HG03469 (cell line): Measurements from ENCODE around the gene ALDH1A3.

Experiments used
- ATAC-seq: cut with Tn5 transposase; IDR thresholded peaks from one replicate; pipeline ENCODE4 v1.9.1; 2021; ENCODE audit warnings: mild to moderate bottlenecking, moderate library complexity, moderate number of reproducible peaks; ENCODE audit not compliant: unreplicated experiment

ALDH1A3 gene

DNA sequence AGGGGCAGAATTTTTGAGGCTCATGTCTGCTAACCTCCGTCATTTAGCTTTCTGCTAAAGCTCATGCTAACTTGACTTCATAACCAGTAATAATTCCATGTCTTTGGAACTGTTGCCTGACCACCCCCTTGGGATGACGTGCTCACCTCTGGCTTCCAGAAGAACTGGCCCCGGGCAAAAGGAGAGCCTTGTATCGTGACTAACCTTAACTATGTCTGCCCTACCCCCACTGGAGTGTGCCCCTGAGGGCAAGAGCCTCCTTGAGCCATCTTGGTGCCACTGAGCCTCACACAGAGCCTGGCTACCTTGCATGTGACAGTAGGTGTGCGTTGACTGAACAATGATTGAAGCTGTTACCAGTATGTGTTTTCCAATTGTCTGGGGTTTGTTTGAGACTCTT lies 44.3 kb downstream of the ALDH1A3 start:
- ATAC-seq, result no peak

DNA sequence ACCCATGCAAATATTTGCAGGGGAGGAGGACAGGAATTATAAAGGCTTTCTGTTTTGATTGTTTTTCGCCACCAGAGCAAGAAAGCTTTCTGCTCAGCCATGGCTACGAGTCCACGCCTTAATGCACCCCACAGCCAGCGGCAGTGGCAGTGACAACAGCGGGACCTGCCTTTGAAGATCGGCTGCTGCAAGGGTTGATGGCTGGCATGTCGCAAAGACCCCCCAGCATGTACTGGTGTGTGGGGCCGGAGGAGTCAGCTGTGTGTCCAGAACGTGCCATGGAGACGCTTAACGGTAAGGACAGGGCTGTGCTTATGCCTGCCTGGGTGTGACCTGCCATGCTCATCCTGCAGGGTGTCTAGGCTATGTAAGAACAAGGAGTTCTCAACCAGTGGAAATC lies 44.8 kb downstream of the ALDH1A3 start:
- ATAC-seq, result no peak

DNA sequence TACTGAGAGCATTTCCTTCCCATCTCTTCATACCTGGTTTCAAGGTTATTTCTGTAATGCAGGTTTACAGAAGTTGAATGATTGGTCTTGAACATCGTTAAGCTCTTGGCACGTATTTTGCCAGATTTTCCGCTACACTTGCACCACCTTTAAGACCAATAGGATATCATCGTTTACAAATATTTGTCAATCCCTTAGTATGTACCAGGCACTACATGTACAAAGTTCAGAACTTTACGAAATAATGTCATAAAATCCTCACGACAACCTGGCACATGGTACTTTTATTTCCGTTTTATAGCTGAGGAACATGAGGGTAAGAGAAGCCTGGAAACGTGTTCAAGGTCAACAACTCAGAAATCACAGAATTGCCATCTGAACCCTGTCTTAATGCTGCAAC lies 45.8 kb downstream of the ALDH1A3 start:
- no peak for ATAC-seq

DNA sequence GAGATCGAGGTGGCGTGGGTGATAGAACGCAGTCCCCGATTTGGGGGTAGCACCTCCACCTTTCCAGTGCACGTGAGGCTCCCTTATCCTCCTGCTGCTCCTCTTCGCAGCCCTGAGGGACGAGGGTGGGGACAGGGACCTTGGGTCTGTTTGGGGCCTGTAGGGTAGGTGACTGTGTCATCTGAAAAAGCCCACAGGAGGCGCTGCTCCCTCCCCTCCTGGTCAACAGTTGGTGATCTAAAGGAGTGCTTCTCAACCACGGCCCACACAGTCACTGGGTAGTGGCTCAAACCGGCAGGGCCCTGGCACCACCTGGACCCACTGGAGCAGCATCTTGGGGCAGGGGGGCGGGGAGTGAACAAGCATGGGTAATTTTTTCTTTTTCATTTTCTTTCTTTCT lies 46.6 kb downstream of the ALDH1A3 start:
- ATAC-seq, result no peak

DNA sequence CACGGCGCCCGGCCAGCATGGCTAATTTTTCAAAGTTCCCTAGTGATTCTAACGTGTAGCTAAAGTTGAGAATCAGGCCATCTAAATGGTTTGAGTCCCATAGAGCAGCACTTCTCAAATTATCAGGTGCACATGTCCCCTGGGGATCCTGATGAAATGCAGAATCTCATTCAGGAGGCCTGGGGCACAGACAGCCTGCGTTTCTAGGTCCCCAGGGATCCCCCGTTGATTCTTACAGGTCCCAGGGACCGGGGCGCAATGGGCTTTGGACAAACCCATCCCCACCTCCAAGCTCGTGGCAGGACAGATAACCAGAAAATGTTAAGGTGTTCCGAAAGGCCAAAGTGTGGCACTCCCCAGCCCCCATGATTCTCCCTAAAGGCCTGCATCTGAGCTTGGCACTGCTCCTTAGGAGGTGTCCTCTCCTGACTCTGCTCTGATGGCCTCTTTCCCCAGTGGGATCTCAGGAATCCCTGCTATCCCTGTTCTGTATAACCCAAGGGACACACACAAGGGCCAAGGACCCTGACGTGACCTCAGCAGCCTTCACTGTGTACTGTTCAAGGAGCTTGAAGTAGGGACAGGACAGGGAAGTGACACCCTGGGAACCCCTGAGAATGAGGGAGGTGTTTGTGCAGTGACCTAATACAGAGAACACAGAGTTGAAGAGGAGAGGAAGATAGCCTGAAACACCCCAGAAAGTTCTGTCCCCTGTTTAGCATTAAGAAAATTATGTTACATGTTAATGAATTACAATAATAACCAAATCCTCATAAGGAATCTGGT lies 47.5 kb downstream of the ALDH1A3 start:
- ATAC-seq, result no peak

DNA sequence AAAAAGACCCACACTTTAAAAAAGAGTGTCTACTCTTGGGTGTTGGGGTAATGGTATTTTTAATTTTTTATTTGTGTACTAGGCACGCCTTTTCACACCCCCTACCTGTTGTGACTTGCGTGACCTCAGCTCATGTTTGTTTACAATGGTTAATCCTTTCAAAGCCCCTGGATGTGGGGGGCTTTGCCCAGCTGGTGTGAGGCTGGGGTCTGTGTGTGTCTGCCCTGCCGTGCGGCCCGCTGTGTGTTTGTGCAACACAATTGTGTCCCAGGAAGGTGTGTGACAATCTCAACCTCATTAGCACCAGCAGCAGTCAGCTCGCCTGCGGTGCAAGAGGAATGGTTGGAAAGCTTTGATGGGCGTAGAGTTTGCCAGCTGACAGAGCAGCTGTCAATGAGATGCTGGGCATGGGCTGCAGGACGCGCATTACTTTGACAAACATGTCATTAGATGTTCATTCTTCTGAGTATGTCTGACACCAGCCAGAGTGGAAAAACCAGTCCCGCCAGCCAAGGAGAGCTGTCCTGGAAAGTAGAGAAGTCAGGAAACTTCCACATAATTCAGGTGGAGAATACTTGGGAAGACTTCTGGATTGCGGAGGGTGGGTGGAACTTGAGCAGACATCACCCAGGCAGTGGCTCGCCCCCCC lies 49.1 kb downstream of the ALDH1A3 start:
- no peak for ATAC-seq

DNA sequence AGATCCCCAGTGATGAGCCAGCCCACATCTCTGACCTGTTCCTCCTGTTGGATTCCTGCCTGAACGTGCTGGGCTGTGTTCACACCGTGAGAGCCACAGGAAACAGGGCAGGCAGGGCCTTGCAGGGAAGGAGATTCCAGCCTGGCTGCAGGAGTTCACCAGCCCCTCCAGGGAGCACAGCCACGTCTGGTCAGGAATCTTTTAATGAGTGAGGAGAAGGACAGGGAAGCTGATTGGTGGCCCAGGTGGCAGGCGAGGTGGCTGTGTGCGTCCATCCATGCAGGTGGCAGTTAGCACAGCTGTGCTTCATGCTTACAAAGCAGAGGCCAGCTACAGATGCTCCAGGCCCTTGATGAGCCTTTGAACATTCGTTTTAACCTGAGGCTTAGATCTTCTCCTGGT lies 50.0 kb downstream of the ALDH1A3 start:
- no peak for ATAC-seq

DNA sequence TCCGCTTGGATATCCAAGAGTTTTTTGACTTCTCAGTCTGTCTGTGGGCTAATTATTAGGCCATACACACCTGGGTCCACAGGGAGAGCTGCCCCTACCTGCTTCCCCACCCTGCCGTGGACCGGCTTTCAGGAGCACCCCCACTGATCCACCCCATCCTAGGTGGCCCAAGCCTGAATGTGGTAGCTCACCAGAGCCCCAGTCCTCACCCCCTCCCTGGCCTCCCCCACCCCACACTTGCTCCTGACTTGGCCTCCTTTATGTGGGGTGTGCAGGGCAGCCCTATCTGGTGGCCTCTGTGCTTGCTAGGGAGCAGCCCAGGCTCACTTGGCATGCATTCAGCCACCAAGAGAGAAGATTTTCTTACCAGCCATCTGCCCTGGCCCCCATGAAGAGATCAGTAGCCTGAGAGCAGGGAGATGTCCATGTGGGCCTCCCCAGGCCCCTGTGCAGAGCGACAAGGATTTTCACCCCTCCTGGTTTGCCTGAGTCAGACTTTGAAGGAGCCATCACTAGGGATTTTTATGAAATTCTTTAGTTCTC lies 50.7 kb downstream of the ALDH1A3 start:
- ATAC-seq, result no peak

DNA sequence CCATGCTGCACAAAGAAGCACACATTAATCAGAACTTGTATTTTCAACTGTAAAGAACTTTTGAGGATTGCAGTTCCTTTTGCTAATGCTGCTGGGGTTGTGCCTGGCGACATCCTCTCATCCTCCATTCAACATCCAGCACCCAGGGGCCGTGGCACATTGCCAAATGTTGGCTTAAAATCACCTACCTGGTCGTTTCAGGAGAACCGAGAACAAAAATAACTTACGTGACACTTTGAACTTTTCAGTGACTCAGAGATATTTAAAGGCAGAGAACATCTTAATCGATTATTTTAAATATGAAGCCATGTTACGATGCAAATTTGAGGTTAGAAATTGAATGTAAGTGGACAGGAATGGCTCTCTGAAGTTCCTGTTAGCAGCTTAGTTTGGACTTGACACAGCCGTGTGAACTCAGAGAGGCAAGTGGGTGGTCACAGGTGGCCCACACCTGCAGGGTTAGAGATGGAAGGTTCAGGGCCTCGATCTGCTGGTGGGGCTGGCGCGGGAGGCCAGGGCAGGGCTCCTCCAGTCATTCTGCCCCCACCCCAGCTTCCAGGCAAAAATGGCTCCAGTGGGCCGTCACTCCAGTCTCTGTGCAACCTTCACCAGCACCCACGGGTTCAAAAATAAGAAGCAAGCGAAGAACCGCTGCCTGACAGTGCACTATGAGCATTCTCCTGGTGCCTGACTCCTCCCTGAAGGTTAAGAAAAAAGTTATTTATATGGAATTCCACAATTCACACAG lies 51.7 kb downstream of the ALDH1A3 start:
- no peak for ATAC-seq

DNA sequence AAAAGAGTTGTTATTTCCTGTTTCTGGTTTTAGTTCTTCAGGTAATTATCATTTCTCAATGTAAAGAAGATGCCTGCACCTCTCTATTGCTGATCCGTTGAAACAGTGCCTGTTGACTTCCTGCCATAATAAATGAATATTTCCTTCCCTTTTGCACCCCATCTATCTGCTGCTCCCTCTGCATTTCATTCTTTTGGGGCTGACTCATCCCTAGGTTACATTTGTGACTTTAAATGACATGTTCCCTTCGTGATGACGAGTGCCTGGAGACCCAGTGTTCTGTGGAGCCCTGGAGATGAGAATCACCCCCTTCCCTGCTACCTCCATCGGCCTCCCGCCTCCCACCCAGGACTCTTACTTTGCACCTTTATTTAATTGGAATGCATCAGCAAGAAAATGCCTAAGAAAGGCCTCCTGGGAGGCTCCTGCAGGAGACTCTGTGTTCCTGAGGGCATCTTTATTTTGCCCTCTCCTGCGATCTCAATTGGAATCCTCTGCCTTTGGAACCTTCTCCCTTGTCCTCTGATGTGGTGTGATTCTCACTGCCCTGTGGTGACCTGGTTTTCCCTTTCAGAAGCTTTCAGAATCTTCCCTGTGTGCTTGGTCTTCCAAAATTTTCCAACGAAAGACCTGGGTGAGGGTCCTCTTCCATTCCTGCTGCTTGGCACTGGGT lies 53.2 kb downstream of the ALDH1A3 start:
- ATAC-seq, result no peak

DNA sequence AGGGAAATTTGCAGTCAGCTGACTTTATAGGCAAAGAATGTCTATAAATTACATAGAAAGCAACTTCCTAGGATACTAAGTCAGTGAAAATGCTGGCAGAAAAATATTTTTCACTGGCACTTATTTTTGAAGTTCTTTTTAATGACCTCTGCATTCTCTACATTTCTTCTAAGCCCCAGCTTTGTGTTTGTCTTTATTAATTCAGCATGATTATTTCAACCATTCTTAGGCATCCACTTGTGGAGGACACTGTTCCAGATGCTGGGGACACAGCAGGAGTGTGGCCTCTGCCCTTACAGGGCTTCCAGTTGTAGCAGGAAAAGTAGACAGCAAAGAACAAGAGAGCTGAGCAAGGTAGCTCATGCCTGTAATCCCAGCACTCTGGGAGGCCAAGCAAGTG lies 54.5 kb downstream of the ALDH1A3 start:
- no peak for ATAC-seq

DNA sequence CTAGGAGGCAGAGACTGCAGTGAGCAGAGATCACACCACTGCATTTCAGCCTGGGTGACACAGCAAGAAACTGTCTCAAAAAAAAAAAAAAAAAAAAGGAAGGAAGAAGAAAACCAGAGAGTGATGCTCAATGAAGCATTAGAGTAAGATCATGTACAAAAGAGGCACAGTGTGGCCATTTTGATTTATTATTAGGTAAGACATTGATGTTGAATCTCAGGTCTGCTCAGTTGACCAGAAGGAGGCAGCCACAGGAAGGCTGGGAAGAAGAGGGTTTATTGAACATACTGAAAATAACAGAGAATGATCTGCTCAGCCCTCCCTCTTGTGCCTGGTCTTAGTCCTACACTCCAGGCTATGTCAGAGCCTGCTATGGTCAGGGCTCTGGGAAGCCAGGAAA lies 55.1 kb downstream of the ALDH1A3 start:
- no peak for ATAC-seq

DNA sequence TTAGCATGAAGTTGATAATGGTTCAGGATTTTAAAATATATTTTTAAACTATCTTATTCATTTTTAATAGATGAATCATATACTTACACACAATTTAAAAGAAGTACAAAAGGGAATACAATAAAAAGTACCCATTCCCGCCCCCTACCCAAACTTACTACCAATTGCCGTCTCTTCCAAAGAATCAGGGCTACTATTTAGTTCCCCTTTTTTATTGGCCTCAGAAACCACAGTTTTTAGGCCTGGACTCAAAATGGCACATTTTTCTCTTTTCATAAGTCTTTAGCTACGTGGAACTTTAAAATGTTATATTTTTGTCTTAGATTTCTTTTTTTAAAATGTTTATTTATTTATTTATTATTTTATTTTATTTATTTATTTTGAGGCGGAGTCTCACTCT lies 57.5 kb downstream of the ALDH1A3 start:
- ATAC-seq, result no peak

DNA sequence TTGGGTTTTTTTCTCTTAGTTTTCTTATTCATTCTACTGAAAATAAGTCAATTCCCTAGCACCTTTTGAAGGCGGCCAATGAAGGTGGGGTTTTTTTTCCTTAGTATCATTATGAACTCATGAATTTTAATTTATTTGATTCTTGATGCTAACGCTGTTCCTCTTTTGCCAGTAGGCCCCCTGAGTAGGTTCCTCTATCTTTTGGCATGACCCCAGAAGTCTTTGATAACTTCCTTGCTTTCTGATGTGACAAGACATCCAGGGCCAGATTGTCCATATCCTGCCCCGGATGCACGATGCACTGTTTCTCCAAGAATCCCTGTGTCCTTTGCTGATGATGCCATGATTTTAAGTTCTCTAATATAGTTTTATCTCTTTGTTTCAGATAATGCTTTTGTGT lies 60.2 kb downstream of the ALDH1A3 start:
- no peak for ATAC-seq

DNA sequence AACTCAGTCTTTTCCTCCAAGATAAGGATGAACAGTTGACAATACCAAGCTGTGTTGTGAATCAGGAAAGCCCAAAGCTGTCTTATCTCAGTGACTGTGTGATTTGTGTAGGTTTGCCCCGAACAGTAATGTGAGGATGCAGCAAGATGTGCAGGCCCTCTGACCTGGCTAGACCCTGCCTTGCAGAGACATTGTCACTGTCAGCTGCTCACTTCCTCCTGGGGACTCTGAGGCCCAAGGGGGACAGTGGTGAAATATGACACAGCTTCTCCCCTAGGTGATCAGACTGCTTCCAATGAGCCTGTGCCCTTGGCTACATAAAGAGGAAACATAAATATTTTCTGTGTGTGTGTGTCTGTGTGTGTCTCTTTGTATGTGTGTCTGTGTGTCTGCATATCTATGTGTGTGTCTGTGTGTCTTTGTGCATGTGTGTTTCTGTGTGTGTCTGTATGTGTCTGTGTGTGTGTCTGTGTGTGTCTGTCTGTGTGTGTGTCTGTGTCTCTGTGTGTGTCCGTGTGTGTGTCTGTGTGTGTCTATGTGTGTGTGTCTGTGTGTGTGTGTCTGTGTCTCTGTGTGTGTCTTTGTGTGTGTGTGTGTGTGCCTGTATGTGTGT lies 61.2 kb downstream of the ALDH1A3 start:
- ATAC-seq, result peak; percentile 46

DNA sequence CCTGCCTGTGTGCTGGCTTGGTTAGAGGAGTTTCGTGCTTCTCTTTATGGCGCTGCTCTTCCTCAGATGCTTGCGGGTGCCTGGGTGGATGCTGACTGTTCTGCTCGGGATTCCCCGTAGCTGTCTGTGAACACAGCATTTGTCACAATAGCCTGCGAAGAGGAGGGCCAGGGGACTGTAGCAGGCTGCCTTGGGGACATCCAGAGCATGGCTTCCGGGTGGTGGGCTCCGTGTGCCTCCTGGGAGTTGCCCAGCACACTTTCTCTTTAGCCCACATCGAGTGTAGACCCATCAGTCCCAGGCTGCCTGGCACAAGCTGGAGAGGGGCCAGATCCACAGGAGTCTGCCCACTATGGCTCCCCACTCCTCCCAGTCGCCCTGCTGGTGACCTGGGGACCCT lies 61.9 kb downstream of the ALDH1A3 start:
- ATAC-seq, result peak; percentile 40

DNA sequence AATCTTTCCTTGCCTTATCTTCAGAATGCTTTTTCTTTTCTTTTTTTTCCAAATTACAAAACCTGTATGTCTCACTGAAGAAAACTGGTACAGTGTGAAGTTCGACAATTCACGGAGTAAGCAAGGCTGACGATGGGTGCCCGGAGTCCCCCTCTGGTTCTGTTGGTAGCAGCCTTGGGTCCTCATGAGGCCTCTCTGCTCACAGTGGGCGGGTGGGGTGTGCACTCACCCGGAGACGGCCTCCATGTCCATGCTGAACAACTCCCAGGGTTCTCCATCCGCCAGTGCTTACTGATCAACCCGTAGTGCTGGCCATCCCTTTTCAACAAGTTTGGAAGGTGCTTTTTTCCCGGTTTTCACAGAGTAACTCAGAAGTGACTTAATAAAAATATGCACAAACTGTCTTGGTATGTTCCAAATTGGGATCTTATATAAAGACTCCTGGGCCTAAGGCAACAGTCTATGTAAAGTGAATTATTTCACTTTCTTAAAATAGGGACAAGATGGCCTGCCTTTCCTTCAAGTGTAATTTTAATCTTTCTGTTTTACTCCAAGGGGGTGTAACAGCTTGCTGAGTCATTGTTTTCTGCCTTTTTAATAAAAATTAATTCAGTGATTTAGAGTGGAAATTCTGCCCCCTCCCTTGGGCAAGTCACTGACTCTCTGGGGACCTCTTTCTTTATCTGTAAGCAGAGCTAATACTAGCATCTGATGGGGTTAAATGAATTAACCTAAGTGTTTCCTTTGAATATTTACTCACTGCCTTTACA lies 63.2 kb downstream of the ALDH1A3 start:
- ATAC-seq, result no peak

DNA sequence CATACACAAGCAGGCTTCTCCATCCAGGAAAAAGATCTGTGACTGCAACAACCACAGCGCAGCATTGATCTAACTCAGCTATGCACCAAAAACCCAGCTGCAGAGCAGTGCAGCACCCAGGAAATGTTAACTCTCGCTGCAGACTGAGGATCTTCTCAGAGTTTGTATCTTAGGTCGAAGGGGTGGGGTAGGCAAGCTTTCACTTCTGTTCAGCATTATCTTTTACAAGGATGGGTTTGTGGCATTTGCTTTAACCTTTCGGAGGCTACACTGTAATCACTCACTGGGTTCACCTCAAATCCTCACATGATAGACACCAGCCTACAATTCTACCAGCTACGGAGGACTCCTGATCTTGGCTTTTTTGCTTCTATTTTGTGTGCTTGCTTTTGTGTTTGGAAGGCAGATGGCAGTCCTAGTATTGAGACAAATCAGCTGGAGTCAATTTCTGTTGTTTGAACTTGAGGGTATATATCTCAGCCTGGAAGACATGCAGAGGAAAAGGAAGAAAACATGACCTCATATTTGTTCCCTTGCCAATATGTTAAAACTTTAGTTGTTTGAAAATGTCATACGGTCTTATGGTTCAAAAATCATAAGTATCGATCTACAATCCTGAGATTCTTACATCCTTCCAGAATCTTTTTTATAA lies 64.7 kb downstream of the ALDH1A3 start:
- ATAC-seq, result peak; percentile 24

DNA sequence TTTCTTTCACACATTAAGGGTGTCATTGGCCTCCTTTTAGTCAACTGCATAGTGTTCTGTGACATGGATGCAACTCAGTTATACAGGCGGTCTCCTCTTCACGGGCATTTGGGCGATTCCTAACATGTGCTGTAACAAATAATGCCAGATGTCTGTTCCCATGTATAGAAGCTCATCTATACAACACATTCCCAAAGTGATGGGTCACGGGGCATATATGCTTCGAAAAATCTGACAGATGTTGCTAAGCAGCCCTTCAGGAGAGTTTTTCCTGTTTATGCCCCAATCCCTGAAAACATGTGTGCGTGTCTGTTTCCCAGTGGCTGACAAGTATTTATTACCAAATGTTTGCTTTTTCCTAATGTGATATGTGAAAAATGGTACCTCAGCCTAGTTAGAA lies 65.4 kb downstream of the ALDH1A3 start:
- ATAC-seq, result no peak
